Astrocyte (in vitro differentiated cells and primary cell): ENCODE results near the gene BEND5. TPM values are rescaled to one million over a fixed set of nuclear protein-coding genes. Genes with fewer than 3 reads are reported as not detected.

Source experiments
- DNase-seq: peaks from one replicate; pipeline ENCODE4 v3.0.0-alpha.2; 2010; ENCODE audit warnings: low read depth
- FAIRE-seq: peaks from 2 replicates; lab custom pipeline; 2011; peaks lifted over from hg19 to GRCh38; lab: Jason Lieb, UNC
- H2AFZ ChIP-seq: 2 replicates; pipeline ENCODE4 v1.6.0; 2012; ENCODE audit warnings: low read depth, low read length, inconsistent platforms
- H3K27ac ChIP-seq: 2 replicates; pipeline ENCODE4 v1.5.1; 2011; ENCODE audit warnings: low read depth, low read length, inconsistent platforms
- H3K27me3 ChIP-seq: 2 replicates; pipeline ENCODE4 v1.6.0; 2011; ENCODE audit warnings: low read length, inconsistent platforms; ENCODE audit not compliant: insufficient read depth
- H3K36me3 ChIP-seq: 2 replicates; pipeline ENCODE4 v1.5.1; 2011; ENCODE audit warnings: low read length, inconsistent platforms; ENCODE audit not compliant: insufficient read depth
- H3K4me1 ChIP-seq: 2 replicates; pipeline ENCODE4 v1.5.1; 2011; ENCODE audit warnings: low read length, inconsistent platforms; ENCODE audit not compliant: insufficient read depth
- H3K4me2 ChIP-seq: 2 replicates; pipeline ENCODE4 v1.6.0; 2012; ENCODE audit warnings: low read length, inconsistent platforms
- H3K4me3 ChIP-seq: 2 replicates; pipeline ENCODE4 v1.5.1; 2011; ENCODE audit warnings: low read depth, mild to moderate bottlenecking, low read length, inconsistent platforms; ENCODE audit not compliant: insufficient read depth
- H3K79me2 ChIP-seq: 2 replicates; pipeline ENCODE4 v1.6.0; 2012; ENCODE audit warnings: mild to moderate bottlenecking, low read length, inconsistent platforms; ENCODE audit not compliant: insufficient read depth
- H3K9ac ChIP-seq: 2 replicates; pipeline ENCODE4 v1.6.0; 2012; ENCODE audit warnings: mild to moderate bottlenecking, low read length, inconsistent platforms
- H3K9me3 ChIP-seq: 2 replicates; pipeline ENCODE4 v1.5.1; 2012; ENCODE audit warnings: low read depth, mild to moderate bottlenecking, low read length, inconsistent platforms; ENCODE audit not compliant: insufficient read depth
- H4K20me1 ChIP-seq: 2 replicates; pipeline ENCODE4 v1.6.0; 2012; ENCODE audit warnings: low read length, inconsistent platforms; ENCODE audit not compliant: insufficient read depth
- H3K27ac Mint-ChIP-seq: one replicate; pipeline ENCODE4 v1.8.0; 2021; ENCODE audit warnings: mild to moderate bottlenecking, mixed read lengths; ENCODE audit not compliant: unreplicated experiment
- H3K27me3 Mint-ChIP-seq: one replicate; pipeline ENCODE4 v1.8.0; 2021; ENCODE audit warnings: low read depth, mixed read lengths; ENCODE audit not compliant: unreplicated experiment
- H3K36me3 Mint-ChIP-seq: one replicate; pipeline ENCODE4 v1.8.0; 2021; ENCODE audit warnings: low read depth, mixed read lengths; ENCODE audit not compliant: unreplicated experiment
- H3K4me1 Mint-ChIP-seq: one replicate; pipeline ENCODE4 v1.8.0; 2021; ENCODE audit warnings: low read depth, mixed read lengths; ENCODE audit not compliant: unreplicated experiment
- H3K4me3 Mint-ChIP-seq: one replicate; pipeline ENCODE4 v1.8.0; 2021; ENCODE audit warnings: mild to moderate bottlenecking, moderate library complexity, mixed read lengths; ENCODE audit not compliant: unreplicated experiment
- H3K9me3 Mint-ChIP-seq: one replicate; pipeline ENCODE4 v1.8.0; 2021; ENCODE audit warnings: mild to moderate bottlenecking, mixed read lengths; ENCODE audit not compliant: unreplicated experiment
- CTCF ChIP-seq: IDR thresholded peaks from 2 replicates; pipeline ENCODE4 v1.5.1; 2011; ENCODE audit warnings: low read depth, mild to moderate bottlenecking, inconsistent platforms, low read length, moderate library complexity; ENCODE audit not compliant: insufficient read depth
- EZH2 ChIP-seq: IDR thresholded peaks from 2 replicates; pipeline ENCODE4 v1.6.1; 2012; ENCODE audit warnings: mild to moderate bottlenecking, low read length, inconsistent platforms; ENCODE audit not compliant: insufficient read depth
- total RNA-seq: library from RNA; stranded (reverse); gene quantifications from 2 replicates; pipeline ENCODE4 v1.2.1, GENCODE V29; 2021

Gene BEND5
- total RNA-seq, 1 donor from 2014 or later: 1.4 TPM

GRCh38 chr1:48777219-48777895, 666 bp upstream of the BEND5 start:
- peaks cover 3% of the 10 kb centered on the region for H3K4me1 ChIP-seq
- H2AFZ ChIP-seq: peak overlapping the region; percentile 79
- Mint-ChIP-seq H3K9me3 (peaks cover 4% of the 10 kb centered on the region), H3K4me3 (peak overlapping the region; percentile 87), H3K4me1 (peaks cover 4% of the 10 kb centered on the region), H3K27ac (no peak overlapping the region), H3K27me3 (peaks cover 36% of the 10 kb centered on the region), H3K36me3 (no peaks in the 10 kb centered on the region)
- peak overlapping the region; percentile 94 for H3K4me2 ChIP-seq
- TF ChIP-seq EZH2: no peak
- no peak for TF ChIP-seq CTCF
- H4K20me1 ChIP-seq: no peaks in the 10 kb centered on the region
- FAIRE-seq (no peak), DNase-seq (no peak)
- H3K36me3 ChIP-seq: no peaks in the 10 kb centered on the region
- peak overlapping the region; percentile 65 for H3K4me3 ChIP-seq
- no peak overlapping the region for H3K9ac ChIP-seq
- no peaks in the 10 kb centered on the region for H3K9me3 ChIP-seq
- H3K79me2 ChIP-seq: no peaks in the 10 kb centered on the region
- no peaks in the 10 kb centered on the region for H3K27me3 ChIP-seq
- no peak overlapping the region for H3K27ac ChIP-seq

- TF ChIP-seq CTCF (no peak), EZH2 (no peak)
- no peaks in the 10 kb centered on the region for H3K79me2 ChIP-seq
- H3K4me2 ChIP-seq: peak overlapping the region; percentile 94
- peak overlapping the region; percentile 45 for H3K4me3 ChIP-seq
- H3K36me3 Mint-ChIP-seq: no peaks in the 10 kb centered on the region
- no peak for DNase-seq
- H3K4me1 Mint-ChIP-seq: peaks cover 4% of the 10 kb centered on the region
- H3K27me3 Mint-ChIP-seq: peaks cover 29% of the 10 kb centered on the region
- H3K9me3 ChIP-seq: no peaks in the 10 kb centered on the region
- no peaks in the 10 kb centered on the region for H3K27me3 ChIP-seq
- FAIRE-seq: no peak
- peak overlapping the region; percentile 53 for H3K9ac ChIP-seq
- H3K36me3 ChIP-seq: no peaks in the 10 kb centered on the region
- peaks cover 3% of the 10 kb centered on the region for H3K4me1 ChIP-seq
- H3K27ac Mint-ChIP-seq: no peak overlapping the region
- no peak overlapping the region for H3K27ac ChIP-seq
- H3K9me3 Mint-ChIP-seq: peaks cover 4% of the 10 kb centered on the region
- H2AFZ ChIP-seq: peak overlapping the region; percentile 54
- peak overlapping the region; percentile 90 for H3K4me3 Mint-ChIP-seq
- H4K20me1 ChIP-seq: no peaks in the 10 kb centered on the region
Measured at GRCh38 chr1:48775831-48776392, 779 bp downstream of the BEND5 start.

- Histone ChIP-seq H4K20me1 (no peaks in the 10 kb centered on the region), H3K9ac (no peak overlapping the region), H3K27me3 (no peaks in the 10 kb centered on the region), H3K27ac (no peak overlapping the region), H2AFZ (no peak overlapping the region), H3K9me3 (no peaks in the 10 kb centered on the region), H3K4me2 (no peak overlapping the region), H3K4me3 (no peak overlapping the region), H3K79me2 (no peaks in the 10 kb centered on the region), H3K36me3 (no peaks in the 10 kb centered on the region), H3K4me1 (peaks cover 3% of the 10 kb centered on the region)
- Mint-ChIP-seq H3K4me3 (no peak overlapping the region), H3K4me1 (peaks cover 4% of the 10 kb centered on the region), H3K9me3 (peaks cover 4% of the 10 kb centered on the region), H3K27ac (no peak overlapping the region), H3K36me3 (no peaks in the 10 kb centered on the region), H3K27me3 (peaks cover 23% of the 10 kb centered on the region)
- no peak for DNase-seq
- no peak for FAIRE-seq
- TF ChIP-seq EZH2: no peak
- no peak for TF ChIP-seq CTCF
Measured at GRCh38 chr1:48773133-48773532, 3.6 kb downstream of the BEND5 start.
